GM21381 (cell line): ENCODE data around the gene CCNT2.
"Not testable (repeated sequence)": the region's sequence is repeated elsewhere in the genome, so short reads cannot be mapped to it uniquely, and the experiment has no call there.

Experiments
- ATAC-seq: cut with Tn5 transposase; IDR thresholded peaks from one replicate; pipeline ENCODE4 v1.9.1; 2021; ENCODE audit warnings: mild to moderate bottlenecking, moderate library complexity; ENCODE audit not compliant: unreplicated experiment

The CCNT2 gene

GRCh38 chr2:134973241-134974138 is 54.9 kb downstream of the CCNT2 start:
- ATAC-seq: no peak

- no peak for ATAC-seq
These were observed 56.8 kb downstream of the CCNT2 start for GRCh38 chr2:134975281-134976009.

- no peak for ATAC-seq
These were observed 57.6 kb downstream of the CCNT2 start for GRCh38 chr2:134976074-134976702.

GRCh38 chr2:134977104-134977503 is 58.5 kb downstream of the CCNT2 start:
- ATAC-seq: not testable (repeated sequence)

GRCh38 chr2:134979221-134979620 is 60.6 kb downstream of the CCNT2 start:
- ATAC-seq: no peak

- no peak for ATAC-seq
These were observed 62.0 kb downstream of the CCNT2 start for GRCh38 chr2:134980639-134981038.

GRCh38 chr2:134982603-134983002 is 64.0 kb downstream of the CCNT2 start:
- no peak for ATAC-seq

GRCh38 chr2:134985061-134985460 is 66.4 kb downstream of the CCNT2 start:
- ATAC-seq: no peak

GRCh38 chr2:134988994-134989605 is 70.5 kb downstream of the CCNT2 start:
- no peak for ATAC-seq

GRCh38 chr2:134999521-134999920 is 80.9 kb downstream of the CCNT2 start:
- no peak for ATAC-seq

GRCh38 chr2:135002836-135003235 is 84.2 kb downstream of the CCNT2 start:
- no peak for ATAC-seq

- peak; percentile 88 for ATAC-seq
These were observed 85.6 kb downstream of the CCNT2 start for GRCh38 chr2:135004005-135004746.

GRCh38 chr2:135005753-135006152 is 87.1 kb downstream of the CCNT2 start:
- ATAC-seq: no peak
